Neural progenitor cell (in vitro differentiated cells): Measurements from ENCODE around the gene LMX1B. TPM values are rescaled to one million over a fixed set of nuclear protein-coding genes. Genes with fewer than 3 reads are reported as not detected.

ENCODE experiments used
- DNase-seq: peaks from one replicate; pipeline ENCODE4 v3.0.0-alpha.2; 2016; ENCODE audit warnings: low spot score
- H2AFZ ChIP-seq: fragments of 200-600 bp; sonication (generic); replicated peaks from 2 replicates; pipeline ENCODE4 v1.6.1; 2016; ENCODE audit warnings: antibody characterized with exemption
- H3F3A ChIP-seq: fragments of 200-600 bp; sonication (generic); 2 replicates; pipeline ENCODE4 v1.6.1; 2016; ENCODE audit warnings: antibody characterized with exemption, low read depth
- H3K27ac ChIP-seq: fragments of 200-600 bp; sonication (generic); 2 replicates; pipeline ENCODE4 v1.5.1; 2016; ENCODE audit warnings: mild to moderate bottlenecking
- H3K27me3 ChIP-seq: fragments of 200-600 bp; sonication (generic); 2 replicates; pipeline ENCODE4 v1.6.1; 2016; ENCODE audit warnings: mild to moderate bottlenecking, moderate library complexity
- H3K36me3 ChIP-seq: fragments of 200-600 bp; sonication (generic); 2 replicates; pipeline ENCODE4 v1.5.1; 2016
- H3K4me1 ChIP-seq: fragments of 200-600 bp; sonication (generic); 2 replicates; pipeline ENCODE4 v1.6.1; 2016; ENCODE audit warnings: mixed run types
- H3K4me2 ChIP-seq: fragments of 200-600 bp; sonication (generic); 2 replicates; pipeline ENCODE4 v1.6.1; 2016
- H3K4me3 ChIP-seq: fragments of 200-600 bp; sonication (generic); 2 replicates; pipeline ENCODE4 v1.5.1; 2016
- H3K79me2 ChIP-seq: fragments of 200-600 bp; sonication (generic); 2 replicates; pipeline ENCODE4 v1.6.1; 2016; ENCODE audit warnings: low read depth
- H3K9ac ChIP-seq: fragments of 200-600 bp; sonication (generic); 2 replicates; pipeline ENCODE4 v1.6.1; 2016
- H3K9me3 ChIP-seq: fragments of 200-600 bp; sonication (generic); 2 replicates; pipeline ENCODE4 v1.5.1; 2016; ENCODE audit warnings: low read depth
- H4K20me1 ChIP-seq: fragments of 200-600 bp; sonication (generic); 2 replicates; pipeline ENCODE4 v1.6.1; 2016; ENCODE audit warnings: low read depth
- H3K27ac Mint-ChIP-seq: 3 replicates; pipeline ENCODE4 v1.8.0; 2021; ENCODE audit warnings: mixed read lengths
- H3K27me3 Mint-ChIP-seq: 2 replicates; pipeline ENCODE4 v1.8.0; 2022; ENCODE audit warnings: low read depth, mild to moderate bottlenecking, inconsistent platforms, moderate library complexity, mixed read lengths; ENCODE audit not compliant: insufficient read depth
- H3K36me3 Mint-ChIP-seq: 3 replicates; pipeline ENCODE4 v1.8.0; 2021; ENCODE audit warnings: mixed read lengths
- H3K4me1 Mint-ChIP-seq: 3 replicates; pipeline ENCODE4 v1.8.0; 2021; ENCODE audit warnings: mixed read lengths
- H3K4me3 Mint-ChIP-seq: 3 replicates; pipeline ENCODE4 v1.8.0; 2021; ENCODE audit warnings: mild to moderate bottlenecking, moderate library complexity, mixed read lengths
- H3K9me3 Mint-ChIP-seq: 3 replicates; pipeline ENCODE4 v1.8.0; 2020; ENCODE audit warnings: mixed read lengths
- CTCF ChIP-seq: fragments of 200-600 bp; sonication (generic); IDR thresholded peaks from 2 replicates; pipeline ENCODE4 v1.5.1; 2017; ENCODE audit warnings: antibody characterized with exemption, mild to moderate bottlenecking
- EZH2 ChIP-seq: fragments of 200-600 bp; sonication (generic); IDR thresholded peaks from 2 replicates; pipeline ENCODE4 v1.6.1; 2017; ENCODE audit warnings: antibody characterized with exemption, mild to moderate bottlenecking, moderate library complexity
- EZH2phosphoT487 ChIP-seq: fragments of 200-600 bp; sonication (generic); IDR thresholded peaks from 2 replicates; pipeline ENCODE4 v1.6.1; 2017; ENCODE audit warnings: antibody characterized with exemption
- total RNA-seq: library from RNA; depleted of rRNA; stranded (reverse); fragments of >200 nt; gene quantifications from 2 replicates; pipeline ENCODE4 v1.2.3, GENCODE V29; 2015; ENCODE audit warnings: low replicate concordance

Gene LMX1B
- total RNA-seq, 1 donor from 2014 or later: 0.19 TPM

- Histone ChIP-seq H3K4me2 (peak overlapping the region; percentile 82), H3K9ac (no peak overlapping the region), H3K27me3 (peaks cover 99% of the 10 kb centered on the region), H3K4me1 (peaks cover 43% of the 10 kb centered on the region), H4K20me1 (peaks cover 67% of the 10 kb centered on the region), H3K36me3 (no peaks in the 10 kb centered on the region), H2AFZ (no peak overlapping the region), H3F3A (peaks cover 35% of the 10 kb centered on the region), H3K79me2 (no peaks in the 10 kb centered on the region), H3K27ac (no peak overlapping the region), H3K9me3 (no peaks in the 10 kb centered on the region), H3K4me3 (peak overlapping the region; percentile 40)
- Mint-ChIP-seq H3K4me3 (peak overlapping the region; percentile 82), H3K9me3 (no peaks in the 10 kb centered on the region), H3K27ac (peak overlapping the region; percentile 29), H3K4me1 (peaks cover 39% of the 10 kb centered on the region), H3K27me3 (peaks cover 65% of the 10 kb centered on the region), H3K36me3 (peaks cover under 1% of the 10 kb centered on the region)
- DNase-seq: peak; percentile 94
- peak; percentile 89 for TF ChIP-seq EZH2phosphoT487
- TF ChIP-seq EZH2: peak; percentile 37
- TF ChIP-seq CTCF: peak; percentile 73
These were observed 2.0 kb upstream of the LMX1B start for GRCh38 chr9:126611592-126612325.

DNA sequence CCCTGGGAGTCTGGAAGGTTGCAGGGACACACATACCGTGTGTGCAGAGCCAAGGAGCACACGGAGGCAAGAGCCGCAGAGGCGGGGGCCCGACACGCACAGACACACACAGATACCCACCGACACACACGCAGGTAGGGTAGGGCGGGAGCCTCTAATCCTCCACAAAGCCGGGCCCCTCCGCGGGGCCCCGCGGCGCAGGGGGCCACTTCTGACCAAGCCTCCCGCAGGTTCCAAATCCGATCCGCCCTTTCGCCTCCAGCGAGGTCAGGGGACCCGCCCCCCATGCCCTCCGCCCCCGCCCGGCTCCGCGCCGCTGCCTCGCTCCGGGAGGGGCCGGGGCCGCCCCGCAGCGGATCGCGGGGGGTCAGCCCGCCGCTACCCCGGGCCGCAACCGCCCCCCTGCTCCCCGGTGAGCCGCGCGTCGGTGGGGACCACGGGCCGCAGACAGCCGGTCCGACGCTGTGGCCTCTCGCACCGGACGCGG is 1.4 kb upstream of the LMX1B start:
- Mint-ChIP-seq H3K4me1 (peaks cover 45% of the 10 kb centered on the region), H3K9me3 (no peaks in the 10 kb centered on the region), H3K4me3 (peak overlapping the region; percentile 94), H3K36me3 (peaks cover 3% of the 10 kb centered on the region), H3K27ac (no peak overlapping the region), H3K27me3 (peaks cover 69% of the 10 kb centered on the region)
- DNase-seq: peak; percentile 75
- Histone ChIP-seq H3K4me1 (peaks cover 49% of the 10 kb centered on the region), H3K27ac (no peak overlapping the region), H3K9me3 (no peaks in the 10 kb centered on the region), H4K20me1 (peaks cover 73% of the 10 kb centered on the region), H2AFZ (no peak overlapping the region), H3K9ac (no peak overlapping the region), H3K27me3 (peaks cover 99% of the 10 kb centered on the region), H3K79me2 (no peaks in the 10 kb centered on the region), H3K36me3 (no peaks in the 10 kb centered on the region), H3K4me2 (peak overlapping the region; percentile 82), H3F3A (peaks cover 42% of the 10 kb centered on the region), H3K4me3 (peak overlapping the region; percentile 55)
- TF ChIP-seq EZH2phosphoT487 (peak; percentile 7), EZH2 (no peak)

DNA sequence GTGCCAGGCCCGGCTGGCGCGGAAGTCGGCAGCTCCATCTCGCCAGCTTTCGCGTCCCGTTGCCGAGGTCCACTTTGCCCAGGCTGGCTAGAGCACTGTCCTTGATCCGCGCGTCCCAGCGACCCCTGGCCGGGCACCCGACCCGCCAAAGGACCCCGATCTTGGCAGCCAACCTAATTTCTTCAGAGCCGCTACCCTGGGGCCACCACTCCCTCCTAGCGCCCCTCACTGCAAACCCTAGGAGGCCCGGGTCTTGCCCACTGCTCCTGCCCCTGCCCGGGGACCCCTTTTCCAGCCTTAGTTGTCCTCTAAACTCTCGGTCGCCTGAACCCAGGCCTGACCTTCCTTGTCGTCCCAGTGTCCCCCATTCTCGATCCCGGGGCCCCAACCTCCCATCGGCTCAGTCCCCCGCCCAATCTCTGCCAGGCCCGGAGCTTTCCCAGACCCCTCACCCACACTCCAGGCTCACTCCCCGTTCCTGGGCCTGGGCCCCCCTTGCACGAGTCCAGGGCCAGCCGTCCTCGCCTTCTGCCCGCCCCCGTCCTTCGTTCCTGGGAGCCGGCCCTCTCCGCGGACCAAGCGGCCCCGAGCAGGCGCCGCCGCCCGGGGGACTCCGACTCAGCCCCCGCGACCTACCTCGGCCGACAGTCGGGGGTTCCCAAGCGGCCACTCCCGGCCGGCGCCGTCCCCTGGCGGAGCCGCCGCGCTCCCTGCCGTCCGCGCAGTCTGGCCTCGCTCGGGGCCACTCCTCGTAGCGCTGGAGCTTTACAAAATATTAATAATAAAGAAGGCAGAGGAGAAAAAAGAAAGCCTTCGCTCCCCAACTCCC is 701 bp upstream of the LMX1B start:
- Histone ChIP-seq H3K9me3 (no peaks in the 10 kb centered on the region), H4K20me1 (peaks cover 77% of the 10 kb centered on the region), H3K4me2 (peak overlapping the region; percentile 82), H3K27ac (no peak overlapping the region), H3F3A (peaks cover 44% of the 10 kb centered on the region), H3K4me1 (peaks cover 55% of the 10 kb centered on the region), H3K9ac (no peak overlapping the region), H3K36me3 (no peaks in the 10 kb centered on the region), H3K4me3 (peak overlapping the region; percentile 55), H3K27me3 (peaks cover 99% of the 10 kb centered on the region), H2AFZ (peak overlapping the region; percentile 24), H3K79me2 (no peaks in the 10 kb centered on the region)
- H3K9me3 Mint-ChIP-seq: no peaks in the 10 kb centered on the region
- peak; percentile 72 for DNase-seq
- peaks cover 49% of the 10 kb centered on the region for H3K4me1 Mint-ChIP-seq
- H3K27me3 Mint-ChIP-seq: peaks cover 69% of the 10 kb centered on the region
- H3K36me3 Mint-ChIP-seq: peaks cover 3% of the 10 kb centered on the region
- peak overlapping the region; percentile 63 for H3K27ac Mint-ChIP-seq
- TF ChIP-seq EZH2 (peak; percentile 98), CTCF (peak; percentile 8), EZH2phosphoT487 (peak; percentile 97)
- H3K4me3 Mint-ChIP-seq: peak overlapping the region; percentile 94
